ENCODE measurements around the gene WFDC5.

- TF ChIP-seq CTCF (IDR thresholded peaks at IDR 0.05) (no peak), POLR2A (IDR thresholded peaks at IDR 0.05) (no peak), POLR2AphosphoS5 (IDR thresholded peaks at IDR 0.05) (no peak), EP300 (IDR thresholded peaks at IDR 0.05; ENCODE audit: low read depth) (no peak)
Observed at GRCh38 chr20:45060294-45060693, 54.7 kb downstream of the WFDC5 start.
